Tibial nerve (tissue), 4 donors: ENCODE data around the gene NDUFS5.

Source experiments
- EP300 ChIP-seq, 2 donors: sonication (generic); formaldehyde crosslinking; IDR thresholded peaks; one replicate each; pipeline ENCODE4 v1.6.1; 2017; ENCODE audit warnings: antibody characterized with exemption in 2 of 2, mild to moderate bottlenecking in 1 of 2
- POLR2A ChIP-seq, 2 donors: fragments of 450-650 bp; IDR thresholded peaks; one replicate each; pipeline ENCODE4 v1.6.1; 2017; ENCODE audit warnings: antibody characterized with exemption in 2 of 2, mild to moderate bottlenecking in 2 of 2, moderate library complexity in 2 of 2
- TF ChIP-seq, protein P1 (sequence below), 5 experiments: fragments of 200-600 bp in 3 of 5; fragments of 450-650 bp in 2 of 5; sonication (generic) in 3 of 5; IDR thresholded peaks; one replicate each; pipeline ENCODE4 v1.5.1; 2016 to 2019; ENCODE audit warnings: antibody characterized with exemption in 5 of 5, mild to moderate bottlenecking in 3 of 5, moderate library complexity in 2 of 5

DNA sequence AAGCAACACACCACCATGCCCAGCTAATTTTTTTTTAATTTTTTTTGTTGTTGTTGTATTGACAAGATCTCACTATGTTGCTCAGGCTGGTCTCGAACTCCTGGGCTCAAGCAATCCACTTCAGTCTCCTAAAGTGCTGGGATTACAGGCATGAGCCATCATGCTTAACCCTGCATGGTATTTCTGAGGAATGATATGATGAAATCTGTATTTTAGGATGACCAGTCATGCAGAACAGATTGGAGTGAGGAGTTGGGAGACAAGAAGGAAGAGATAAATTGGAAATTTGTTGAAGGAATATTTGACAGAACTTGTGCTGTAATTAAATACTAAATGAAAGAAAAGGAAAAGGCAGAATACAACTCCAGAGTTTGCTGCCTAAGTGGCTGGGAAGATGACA lies 4.7 kb upstream of the NDUFS5 start:
- TF ChIP-seq, protein P1, sequence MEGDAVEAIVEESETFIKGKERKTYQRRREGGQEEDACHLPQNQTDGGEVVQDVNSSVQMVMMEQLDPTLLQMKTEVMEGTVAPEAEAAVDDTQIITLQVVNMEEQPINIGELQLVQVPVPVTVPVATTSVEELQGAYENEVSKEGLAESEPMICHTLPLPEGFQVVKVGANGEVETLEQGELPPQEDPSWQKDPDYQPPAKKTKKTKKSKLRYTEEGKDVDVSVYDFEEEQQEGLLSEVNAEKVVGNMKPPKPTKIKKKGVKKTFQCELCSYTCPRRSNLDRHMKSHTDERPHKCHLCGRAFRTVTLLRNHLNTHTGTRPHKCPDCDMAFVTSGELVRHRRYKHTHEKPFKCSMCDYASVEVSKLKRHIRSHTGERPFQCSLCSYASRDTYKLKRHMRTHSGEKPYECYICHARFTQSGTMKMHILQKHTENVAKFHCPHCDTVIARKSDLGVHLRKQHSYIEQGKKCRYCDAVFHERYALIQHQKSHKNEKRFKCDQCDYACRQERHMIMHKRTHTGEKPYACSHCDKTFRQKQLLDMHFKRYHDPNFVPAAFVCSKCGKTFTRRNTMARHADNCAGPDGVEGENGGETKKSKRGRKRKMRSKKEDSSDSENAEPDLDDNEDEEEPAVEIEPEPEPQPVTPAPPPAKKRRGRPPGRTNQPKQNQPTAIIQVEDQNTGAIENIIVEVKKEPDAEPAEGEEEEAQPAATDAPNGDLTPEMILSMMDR (IDR thresholded peaks at IDR 0.05), result no peak
- TF ChIP-seq POLR2A (IDR thresholded peaks at IDR 0.05), result no peak
- no peak for TF ChIP-seq EP300 (IDR thresholded peaks at IDR 0.05)
